ENCODE results near the gene ALDH1B1.

Gene ALDH1B1

GRCh38 chr9:38432922-38433510, 40.5 kb downstream of the ALDH1B1 start:
- H3K36me3 ChIP-seq: no peaks in the 10 kb centered on the region
- H3K4me3 ChIP-seq (ENCODE audit: low read depth, low read length): no peak overlapping the region
- H3K27ac ChIP-seq: no peak overlapping the region
- no peaks in the 10 kb centered on the region for H3K27me3 ChIP-seq (ENCODE audit: insufficient read depth, low read depth, severe bottlenecking)
- no peak for DNase-seq
- TF ChIP-seq CTCF (IDR thresholded peaks at IDR 0.05; ENCODE audit: low read depth, low read length): peak; percentile 44
- no peaks in the 10 kb centered on the region for H3K9me3 ChIP-seq (ENCODE audit: severe bottlenecking)

GRCh38 chr9:38434365-38434764, 41.9 kb downstream of the ALDH1B1 start:
- no peak overlapping the region for H3K4me3 ChIP-seq (ENCODE audit: low read depth, low read length)
- H3K27me3 ChIP-seq (ENCODE audit: insufficient read depth, low read depth, severe bottlenecking): no peaks in the 10 kb centered on the region
- H3K27ac ChIP-seq: no peak overlapping the region
- no peaks in the 10 kb centered on the region for H3K9me3 ChIP-seq (ENCODE audit: severe bottlenecking)
- no peak for DNase-seq
- no peak for TF ChIP-seq CTCF (IDR thresholded peaks at IDR 0.05; ENCODE audit: low read depth, low read length)
- H3K36me3 ChIP-seq: no peaks in the 10 kb centered on the region

- TF ChIP-seq CTCF (IDR thresholded peaks at IDR 0.05; ENCODE audit: low read depth, low read length): no peak
- no peak for DNase-seq
- H3K36me3 ChIP-seq: no peaks in the 10 kb centered on the region
- H3K27me3 ChIP-seq (ENCODE audit: insufficient read depth, low read depth, severe bottlenecking): no peaks in the 10 kb centered on the region
- H3K4me3 ChIP-seq (ENCODE audit: low read depth, low read length): no peak overlapping the region
- H3K27ac ChIP-seq: no peak overlapping the region
- no peaks in the 10 kb centered on the region for H3K9me3 ChIP-seq (ENCODE audit: severe bottlenecking)
Observed at GRCh38 chr9:38434853-38435252, 42.4 kb downstream of the ALDH1B1 start.

- no peaks in the 10 kb centered on the region for H3K9me3 ChIP-seq (ENCODE audit: severe bottlenecking)
- H3K27ac ChIP-seq: no peak overlapping the region
- no peak overlapping the region for H3K4me3 ChIP-seq (ENCODE audit: low read depth, low read length)
- no peak for TF ChIP-seq CTCF (IDR thresholded peaks at IDR 0.05; ENCODE audit: low read depth, low read length)
- DNase-seq: no peak
- H3K27me3 ChIP-seq (ENCODE audit: insufficient read depth, low read depth, severe bottlenecking): no peaks in the 10 kb centered on the region
- no peaks in the 10 kb centered on the region for H3K36me3 ChIP-seq
Observed at GRCh38 chr9:38435521-38435920, 43.0 kb downstream of the ALDH1B1 start.

- no peaks in the 10 kb centered on the region for H3K9me3 ChIP-seq (ENCODE audit: severe bottlenecking)
- H3K27me3 ChIP-seq (ENCODE audit: insufficient read depth, low read depth, severe bottlenecking): no peaks in the 10 kb centered on the region
- H3K27ac ChIP-seq: no peak overlapping the region
- no peak overlapping the region for H3K4me3 ChIP-seq (ENCODE audit: low read depth, low read length)
- no peak for DNase-seq
- no peak for TF ChIP-seq CTCF (IDR thresholded peaks at IDR 0.05; ENCODE audit: low read depth, low read length)
- H3K36me3 ChIP-seq: no peaks in the 10 kb centered on the region
Observed at GRCh38 chr9:38436708-38437107, 44.2 kb downstream of the ALDH1B1 start.

- no peaks in the 10 kb centered on the region for H3K9me3 ChIP-seq (ENCODE audit: severe bottlenecking)
- no peak for TF ChIP-seq CTCF (IDR thresholded peaks at IDR 0.05; ENCODE audit: low read depth, low read length)
- DNase-seq: no peak
- no peaks in the 10 kb centered on the region for H3K27me3 ChIP-seq (ENCODE audit: insufficient read depth, low read depth, severe bottlenecking)
- H3K36me3 ChIP-seq: no peaks in the 10 kb centered on the region
- H3K4me3 ChIP-seq (ENCODE audit: low read depth, low read length): no peak overlapping the region
- no peak overlapping the region for H3K27ac ChIP-seq
Observed at GRCh38 chr9:38437193-38437823, 44.8 kb downstream of the ALDH1B1 start.
